ENCODE measurements around the gene SLC25A24. TPM values are rescaled to one million over a fixed set of nuclear protein-coding genes. Genes with fewer than 3 reads are reported as not detected.
"Not testable (repeated sequence)": the region's sequence is repeated elsewhere in the genome, so short reads cannot be mapped to it uniquely, and the experiment has no call there.

The SLC25A24 gene
- total and polyA plus RNA-seq, 10 of the 15 experiments (the other 5 are each of a cell fraction or from before 2014, with no cell fraction given), result 4.0 to 20.6 (median 14.2) TPM

GRCh38 chr1:108243976-108244375, 43.8 kb upstream of the SLC25A24 start, which contains the start of gene NBPF4:
Gene NBPF4, minus strand, starts transcription at chr1:108244076. Its CDS starts 315 bp downstream, at chr1:108243761.
- H3K4me1 ChIP-seq (ENCODE audit: control insufficient read depth, insufficient read depth, low read length); H3K79me2 ChIP-seq (ENCODE audit: control insufficient read depth, insufficient read depth, low read length); BruUV-seq (replicated peaks); H3K27ac ChIP-seq (ENCODE audit: control insufficient read depth, insufficient read depth); CTCF ChIA-PET; H3K9ac ChIP-seq (ENCODE audit: control insufficient read depth, insufficient read depth, low read length); POLR2A ChIA-PET; H3K36me3 ChIP-seq (ENCODE audit: control insufficient read depth in 2 of 2, insufficient read depth in 2 of 2, low read length in 1 of 2); H2AFZ ChIP-seq (ENCODE audit: control insufficient read depth, low read depth, low read length); in situ Hi-C loops (cut with MboI); FAIRE-seq; H4K20me1 ChIP-seq (ENCODE audit: control insufficient read depth, insufficient read depth); RAD21 ChIA-PET (ENCODE audit: unreplicated experiment); H3K9me3 ChIP-seq (replicated peaks; ENCODE audit: control insufficient read depth, insufficient read depth, low read length); DNase-seq (ENCODE audit: low read depth, low spot score); intact Hi-C loops (cut with micrococcal nuclease; ENCODE audit: unreplicated experiment); H3K27me3 ChIP-seq (replicated peaks in 1 of 2; ENCODE audit: control insufficient read depth in 2 of 2, insufficient read depth in 2 of 2, low read length in 1 of 2); SMC1A ChIA-PET (ENCODE audit: uncharacterized antibody, unreplicated experiment); ATAC-seq; H3K4me2 ChIP-seq (ENCODE audit: control insufficient read depth, insufficient read depth); H3K4me3 ChIP-seq: not testable (repeated sequence)
- no CpG with 5 or more reads among the region's 3 CpGs for WGBS (ENCODE audit: insufficient coverage, insufficient replicate concordance, low lambda C conversion rate, missing lambda C conversion rate)

DNA sequence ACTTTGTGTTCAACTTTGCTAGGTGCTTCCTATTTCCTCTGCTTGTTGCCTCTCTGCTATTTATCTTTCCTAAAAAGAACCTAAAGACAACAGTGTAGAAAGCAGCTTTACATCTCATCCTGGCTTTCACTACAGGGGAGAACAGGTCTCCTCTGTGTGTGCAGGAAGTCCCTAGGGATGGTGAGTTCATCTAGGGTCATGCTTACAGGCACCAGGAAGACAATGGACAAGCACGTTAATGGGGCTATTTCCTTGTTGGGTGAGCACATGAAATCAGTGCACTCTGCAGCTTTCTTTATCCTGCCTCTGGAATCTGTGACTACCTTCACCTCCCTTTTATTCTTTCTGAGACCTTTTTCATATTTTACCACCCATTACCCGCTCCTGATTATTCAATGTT, 39.3 kb upstream of the SLC25A24 start:
- POLR2A ChIA-PET, CTCF ChIA-PET, FAIRE-seq: not testable (repeated sequence)

GRCh38 chr1:108235308-108235707, 35.2 kb upstream of the SLC25A24 start:
- H3K27ac ChIP-seq (ENCODE audit: control insufficient read depth, insufficient read depth); H3K9me3 ChIP-seq (replicated peaks; ENCODE audit: control insufficient read depth, insufficient read depth, low read length); H3K27me3 ChIP-seq (replicated peaks in 1 of 2; ENCODE audit: control insufficient read depth in 2 of 2, insufficient read depth in 2 of 2, low read length in 1 of 2); H3K36me3 ChIP-seq (ENCODE audit: control insufficient read depth in 2 of 2, insufficient read depth in 2 of 2, low read length in 1 of 2); CTCF ChIA-PET; H4K20me1 ChIP-seq (ENCODE audit: control insufficient read depth, insufficient read depth); H3K79me2 ChIP-seq (ENCODE audit: control insufficient read depth, insufficient read depth, low read length); H3K4me2 ChIP-seq (ENCODE audit: control insufficient read depth, insufficient read depth); H3K4me1 ChIP-seq (ENCODE audit: control insufficient read depth, insufficient read depth, low read length); H3K9ac ChIP-seq (ENCODE audit: control insufficient read depth, insufficient read depth, low read length); FAIRE-seq; RAD21 ChIA-PET (ENCODE audit: unreplicated experiment); H2AFZ ChIP-seq (ENCODE audit: control insufficient read depth, low read depth, low read length); POLR2A ChIA-PET; BruUV-seq (replicated peaks); ATAC-seq; SMC1A ChIA-PET (ENCODE audit: uncharacterized antibody, unreplicated experiment); in situ Hi-C loops (cut with MboI); H3K4me3 ChIP-seq; DNase-seq (ENCODE audit: low read depth, low spot score); intact Hi-C loops (cut with micrococcal nuclease; ENCODE audit: unreplicated experiment): not testable (repeated sequence)
- no CpG with 5 or more reads among the region's 2 CpGs for WGBS (ENCODE audit: insufficient coverage, insufficient replicate concordance, low lambda C conversion rate, missing lambda C conversion rate)

More for the DNA sequence above, 39.3 kb upstream of the SLC25A24 start:
- H3K36me3 ChIP-seq (ENCODE audit: control insufficient read depth in 2 of 2, insufficient read depth in 2 of 2, low read length in 1 of 2); H3K4me1 ChIP-seq (ENCODE audit: control insufficient read depth, insufficient read depth, low read length); H3K27me3 ChIP-seq (replicated peaks in 1 of 2; ENCODE audit: control insufficient read depth in 2 of 2, insufficient read depth in 2 of 2, low read length in 1 of 2); ATAC-seq; H3K4me2 ChIP-seq (ENCODE audit: control insufficient read depth, insufficient read depth); SMC1A ChIA-PET (ENCODE audit: uncharacterized antibody, unreplicated experiment); RAD21 ChIA-PET (ENCODE audit: unreplicated experiment); H3K79me2 ChIP-seq (ENCODE audit: control insufficient read depth, insufficient read depth, low read length); H3K27ac ChIP-seq (ENCODE audit: control insufficient read depth, insufficient read depth); H3K9ac ChIP-seq (ENCODE audit: control insufficient read depth, insufficient read depth, low read length); H3K4me3 ChIP-seq; BruUV-seq (replicated peaks); DNase-seq (ENCODE audit: low read depth, low spot score); H3K9me3 ChIP-seq (replicated peaks; ENCODE audit: control insufficient read depth, insufficient read depth, low read length); intact Hi-C loops (cut with micrococcal nuclease; ENCODE audit: unreplicated experiment); in situ Hi-C loops (cut with MboI); H4K20me1 ChIP-seq (ENCODE audit: control insufficient read depth, insufficient read depth); H2AFZ ChIP-seq (ENCODE audit: control insufficient read depth, low read depth, low read length): not testable (repeated sequence)
- no CpG with 5 or more reads among the region's 2 CpGs for WGBS (ENCODE audit: insufficient coverage, insufficient replicate concordance, low lambda C conversion rate, missing lambda C conversion rate)

DNA sequence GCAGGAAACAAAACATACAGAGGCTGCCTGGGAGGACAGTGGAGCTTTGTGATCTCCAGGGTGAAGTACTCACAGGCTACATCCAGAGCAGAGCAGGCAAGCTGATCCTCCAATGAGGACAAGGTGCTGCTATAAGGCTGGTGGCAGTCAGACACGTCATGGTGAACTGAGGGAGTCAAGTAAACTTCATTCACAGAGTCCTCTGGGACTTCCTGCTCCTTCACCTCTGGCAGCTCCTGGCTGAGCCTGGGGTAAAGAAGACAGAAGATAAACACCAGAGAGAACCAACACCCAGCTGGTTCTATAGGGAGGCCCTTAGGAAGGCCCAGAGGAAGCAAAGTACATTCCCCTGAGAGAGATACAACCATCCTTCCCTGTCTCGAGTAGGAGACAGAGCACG, 32.0 kb upstream of the SLC25A24 start:
- H3K27ac ChIP-seq (ENCODE audit: control insufficient read depth, insufficient read depth); H3K9me3 ChIP-seq (replicated peaks; ENCODE audit: control insufficient read depth, insufficient read depth, low read length); H3K79me2 ChIP-seq (ENCODE audit: control insufficient read depth, insufficient read depth, low read length); intact Hi-C loops (cut with micrococcal nuclease; ENCODE audit: unreplicated experiment); DNase-seq (ENCODE audit: low read depth, low spot score); ATAC-seq; in situ Hi-C loops (cut with MboI); FAIRE-seq; H2AFZ ChIP-seq (ENCODE audit: control insufficient read depth, low read depth, low read length); POLR2A ChIA-PET; H4K20me1 ChIP-seq (ENCODE audit: control insufficient read depth, insufficient read depth); H3K4me2 ChIP-seq (ENCODE audit: control insufficient read depth, insufficient read depth); H3K27me3 ChIP-seq (replicated peaks in 1 of 2; ENCODE audit: control insufficient read depth in 2 of 2, insufficient read depth in 2 of 2, low read length in 1 of 2); H3K4me1 ChIP-seq (ENCODE audit: control insufficient read depth, insufficient read depth, low read length); CTCF ChIA-PET; H3K4me3 ChIP-seq; SMC1A ChIA-PET (ENCODE audit: uncharacterized antibody, unreplicated experiment); H3K36me3 ChIP-seq (ENCODE audit: control insufficient read depth in 2 of 2, insufficient read depth in 2 of 2, low read length in 1 of 2); RAD21 ChIA-PET (ENCODE audit: unreplicated experiment); H3K9ac ChIP-seq (ENCODE audit: control insufficient read depth, insufficient read depth, low read length); BruUV-seq (replicated peaks): not testable (repeated sequence)
- no CpG with 5 or more reads among the region's 3 CpGs for WGBS (ENCODE audit: insufficient coverage, insufficient replicate concordance, low lambda C conversion rate, missing lambda C conversion rate)
